Endothelial cell of umbilical vein (primary cell): ENCODE data around the gene SIGLEC6. TPM values are rescaled to one million over a fixed set of nuclear protein-coding genes. Genes with fewer than 3 reads are reported as not detected.

Experiments used
- BruUV-seq: library from RNA; stranded (reverse); fragments of 400-500 nt; replicated peaks from 2 replicates; lab custom pipeline; 2021; lab: Mats Ljungman, UMichigan
- CTCF ChIA-PET: fragments of 300-600, 350-600 bp; sonication (Branson Sonifier 250); formaldehyde crosslinking; loops from one replicate; lab custom pipeline; 2021; ENCODE audit warnings: antibody characterized with exemption, inconsistent platforms; lab: Charles Lee
- POLR2A ChIA-PET: fragments of 300-600, 350-600 bp; sonication (Branson Sonifier 250); formaldehyde crosslinking; loops from one replicate; lab custom pipeline; 2021; ENCODE audit warnings: antibody characterized with exemption, inconsistent platforms; lab: Charles Lee
- DNase-seq: peaks from one replicate; pipeline ENCODE4 v3.0.0-alpha.2; 2011; ENCODE audit warnings: low read depth, low spot score
- FAIRE-seq: peaks from 2 replicates; lab custom pipeline; 2011; peaks lifted over from hg19 to GRCh38; lab: Jason Lieb, UNC
- H2AFZ ChIP-seq: 2 replicates; pipeline ENCODE4 v1.6.0; 2012; ENCODE audit warnings: low read depth, low read length, control low read depth, inconsistent platforms
- H3K27ac ChIP-seq: 2 replicates; pipeline ENCODE4 v1.5.1; 2011; ENCODE audit warnings: low read depth, mild to moderate bottlenecking, control low read depth, low read length, moderate library complexity; ENCODE audit not compliant: insufficient read depth
- H3K27me3 ChIP-seq, 2 experiments: 2 replicates each; pipeline versions ENCODE4 v1.6.0 to v1.6.1; 2011; ENCODE audit warnings: low read length in 2 of 2, mixed read lengths in 1 of 2; ENCODE audit not compliant: control insufficient read depth in 2 of 2, insufficient read depth in 2 of 2
- H3K36me3 ChIP-seq, 2 experiments: 2 replicates in 1 of 2; 3 replicates in 1 of 2; pipeline ENCODE4 v1.5.1; 2011; ENCODE audit warnings: low read length in 2 of 2, mild to moderate bottlenecking in 1 of 2, moderate library complexity in 1 of 2; ENCODE audit not compliant: control insufficient read depth in 2 of 2, insufficient read depth in 2 of 2; ENCODE audit errors: extremely low read depth in 1 of 2
- H3K4me1 ChIP-seq: 3 replicates; pipeline ENCODE4 v1.5.1; 2011; ENCODE audit warnings: mild to moderate bottlenecking, low read length; ENCODE audit not compliant: control insufficient read depth, insufficient read depth; ENCODE audit errors: extremely low read depth
- H3K4me2 ChIP-seq: 2 replicates; pipeline ENCODE4 v1.6.1; 2011; ENCODE audit warnings: low read length, control low read depth, mixed read lengths; ENCODE audit not compliant: insufficient read depth
- H3K4me3 ChIP-seq, 3 experiments: fragments of 200-600 bp in 1 of 3; sonication (generic), shearing (Covaris generic) in 1 of 3; replicated peaks in 1 of 3; 2 replicates each; pipeline ENCODE4 v1.5.1; 2011 to 2016; ENCODE audit warnings: control low read depth in 3 of 3, low read length in 3 of 3, mild to moderate bottlenecking in 2 of 3, inconsistent platforms in 1 of 3, low read depth in 1 of 3, moderate library complexity in 1 of 3; ENCODE audit not compliant: insufficient read depth in 1 of 3
- H3K79me2 ChIP-seq: 2 replicates; pipeline ENCODE4 v1.6.0; 2012; ENCODE audit warnings: low read length, inconsistent platforms; ENCODE audit not compliant: control insufficient read depth, insufficient read depth
- H3K9ac ChIP-seq: replicated peaks from 2 replicates; pipeline ENCODE3; 2011; ENCODE audit warnings: low read length, control low read depth; ENCODE audit not compliant: insufficient read depth; ENCODE audit errors: extremely low read depth
- H3K9me1 ChIP-seq: replicated peaks from 3 replicates; pipeline ENCODE4 v1.6.0; 2011; ENCODE audit warnings: mild to moderate bottlenecking, low read length; ENCODE audit not compliant: control insufficient read depth, insufficient read depth; ENCODE audit errors: extremely low read depth
- H3K9me3 ChIP-seq: replicated peaks from 2 replicates; pipeline ENCODE4 v1.5.1; 2012; ENCODE audit warnings: low read length, inconsistent platforms; ENCODE audit not compliant: control insufficient read depth, insufficient read depth
- H4K20me1 ChIP-seq: replicated peaks from 2 replicates; pipeline ENCODE3; 2011; ENCODE audit warnings: mild to moderate bottlenecking, low read length; ENCODE audit not compliant: control insufficient read depth, insufficient read depth; ENCODE audit errors: extremely low read depth
- CTCF ChIP-seq, 2 donors: IDR thresholded peaks; 1 replicate in 1 of 2; 2 replicates in 1 of 2; pipeline ENCODE4 v1.5.1; 2011; ENCODE audit warnings: low read length in 2 of 2, mild to moderate bottlenecking in 2 of 2, moderate library complexity in 2 of 2, control low read depth in 1 of 2, inconsistent platforms in 1 of 2, low read depth in 1 of 2; ENCODE audit not compliant: insufficient read depth in 1 of 2; ENCODE audit errors: extremely low read depth in 1 of 2
- EZH2 ChIP-seq: IDR thresholded peaks from 2 replicates; pipeline ENCODE4 v1.6.1; 2012; ENCODE audit warnings: borderline replicate concordance, low read depth, mild to moderate bottlenecking, moderate library complexity, low read length, inconsistent platforms; ENCODE audit not compliant: severe bottlenecking
- FOS ChIP-seq: IDR thresholded peaks from 2 replicates; pipeline ENCODE4 v1.6.1; 2011; ENCODE audit warnings: mild to moderate bottlenecking, low read length, moderate library complexity, borderline replicate concordance; ENCODE audit not compliant: insufficient read depth
- GATA2 ChIP-seq: IDR thresholded peaks from 2 replicates; pipeline ENCODE4 v1.7.0; 2011; ENCODE audit warnings: low read depth, mild to moderate bottlenecking, moderate library complexity, mixed read lengths, low read length; ENCODE audit not compliant: insufficient read length, insufficient read depth
- JUN ChIP-seq: IDR thresholded peaks from 2 replicates; pipeline ENCODE4 v1.6.1; 2011; ENCODE audit warnings: borderline replicate concordance, low read depth; ENCODE audit not compliant: insufficient read length, insufficient read depth
- MAX ChIP-seq: IDR thresholded peaks from 2 replicates; pipeline ENCODE4 v1.6.1; 2011; ENCODE audit not compliant: insufficient read depth, insufficient read length
- MYC ChIP-seq: IDR thresholded peaks from one replicate; pipeline ENCODE4 v1.6.1; 2011; ENCODE audit warnings: mild to moderate bottlenecking, low read depth, low read length
- POLR2A ChIP-seq: IDR thresholded peaks from 2 replicates; pipeline ENCODE4 v1.6.1; 2012; ENCODE audit warnings: low read depth, mild to moderate bottlenecking, control low read depth, low read length
- POLR2AphosphoS5 ChIP-seq: IDR thresholded peaks from 2 replicates; pipeline ENCODE4 v1.6.1; 2012; ENCODE audit warnings: low read depth, mild to moderate bottlenecking, control low read depth, low read length, moderate library complexity; ENCODE audit not compliant: insufficient read depth
- dilution Hi-C: fragments of 300-500 bp; cut with MboI; formaldehyde crosslinking; loops from one replicate; pipeline ENCODE4 v1.15.0; 2019; ENCODE audit warnings: low sequenced_read_pairs; ENCODE audit not compliant: extremely low pct_ligation_motif_present
- intact Hi-C: fragments of 100-400 bp; cut with micrococcal nuclease; formaldehyde crosslinking; loops from one replicate; pipeline ENCODE4 v1.10.0; 2022
- polyA plus RNA-seq, 4 experiments: library from polyadenylated mRNA; depleted of rRNA in 3 of 4; stranded (reverse) in 3 of 4; unstranded in 1 of 4; fragments of >200 nt; gene quantifications; 2 replicates each; pipeline versions ENCODE4 v1.2.1 to v1.2.3, GENCODE V29; 2011 to 2012; ENCODE audit warnings: missing spikeins in 1 of 4
- total RNA-seq: library from RNA; stranded (reverse); gene quantifications from 2 replicates; pipeline ENCODE4 v1.2.3, GENCODE V29; 2021

Gene SIGLEC6
- total and polyA plus RNA-seq, 2 donors (not counting 3 experiments of a cell fraction or from before 2014, with no cell fraction given) = not detected

- no peaks in the 10 kb centered on the region for H3K9me1 ChIP-seq
- no peak for TF ChIP-seq CTCF (IDR thresholded peaks at IDR 0.05; ENCODE audit: extremely low read depth in 1 of 2, insufficient read depth in 1 of 2, low read depth in 1 of 2, low read length in 2 of 2)
- TF ChIP-seq FOS = no peak
- TF ChIP-seq MAX = no peak
- TF ChIP-seq POLR2A = no peak
- no peak for TF ChIP-seq GATA2
- no peak for TF ChIP-seq POLR2AphosphoS5
- no peak for TF ChIP-seq JUN
- TF ChIP-seq MYC = no peak
- no peak for TF ChIP-seq EZH2
- H3K27ac ChIP-seq = no peak overlapping the region
- H3K4me1 ChIP-seq = no peaks in the 10 kb centered on the region
- H3K4me2 ChIP-seq = no peak overlapping the region
- DNase-seq (no peak), FAIRE-seq (no peak)
- no peaks in the 10 kb centered on the region for H3K79me2 ChIP-seq
- intact Hi-C loops = no loop called here
- ChIA-PET POLR2A (no interaction called here), CTCF (no interaction called here)
- no peaks in the 10 kb centered on the region for H3K9me3 ChIP-seq
- no peak overlapping the region for H3K9ac ChIP-seq
- dilution Hi-C loops = no loop called here
- no peaks in the 10 kb centered on the region for H3K27me3 ChIP-seq
- no TSS peak for BruUV-seq
- no peak overlapping the region for H2AFZ ChIP-seq
- no peaks in the 10 kb centered on the region for H3K36me3 ChIP-seq
- no peak overlapping the region for H3K4me3 ChIP-seq
- H4K20me1 ChIP-seq = no peaks in the 10 kb centered on the region
Measured at GRCh38 chr19:51488491-51488890, 43.0 kb downstream of the SIGLEC6 start.
